IMR-90 (cell line): Measurements from ENCODE around the gene IER3.

Experiments
- CTCF ChIP-seq: conservative IDR thresholded peaks from 2 replicates; pipeline ENCODE4 v1.5.1; 2012; ENCODE audit warnings: mild to moderate bottlenecking, low read depth, low read length, improper control_type of control experiment
- MXI1 ChIP-seq: IDR thresholded peaks from 2 replicates; pipeline ENCODE4 v1.6.1; 2012; ENCODE audit warnings: low read depth, mild to moderate bottlenecking, low read length, moderate library complexity, borderline replicate concordance
- POLR2A ChIP-seq: IDR thresholded peaks from 2 replicates; pipeline ENCODE4 v1.6.1; 2012; ENCODE audit warnings: mild to moderate bottlenecking, low read depth, low read length
- RAD21 ChIP-seq: IDR thresholded peaks from 2 replicates; pipeline ENCODE4 v1.6.1; 2012; ENCODE audit warnings: low read length, improper control_type of control experiment

DNA sequence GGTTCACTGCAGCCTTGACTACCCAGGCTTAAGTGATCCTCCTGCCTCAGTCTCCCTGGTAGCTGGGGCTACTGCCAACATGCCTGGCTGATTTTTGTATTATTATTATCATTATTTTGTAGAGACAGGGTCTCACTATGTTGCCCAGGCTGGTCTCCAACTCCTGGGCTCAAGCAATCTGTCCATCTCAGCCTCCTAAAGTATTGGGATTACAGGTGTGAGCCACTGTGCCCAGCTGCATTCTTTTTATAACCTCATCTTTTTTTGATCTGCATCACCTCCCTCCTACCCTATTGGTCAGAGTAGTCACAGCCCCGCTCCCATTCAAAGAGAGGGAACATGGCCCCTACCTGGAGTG lies 23.6 kb upstream of the IER3 start:
- TF ChIP-seq CTCF (no peak), POLR2A (no peak), MXI1 (no peak), RAD21 (no peak)
